ENCODE data around the gene HOXC6. TPM values are rescaled to one million over a fixed set of nuclear protein-coding genes. Genes with fewer than 3 reads are reported as not detected.

Gene HOXC6
- total and polyA plus RNA-seq, 9 of the 15 experiments (the other 6 are each of a cell fraction or from before 2014, with no cell fraction given): 0.06 to 4.0 (median 1.4) TPM

- Histone ChIP-seq H3K27me3 (ENCODE audit: control insufficient read depth in 2 of 2, insufficient read depth in 2 of 2, low read length in 2 of 2) (peaks cover 0 to 10% of the 10 kb centered on the region in 2 experiments; a peak in 2 of 5 replicates), H3K9ac (ENCODE audit: insufficient read depth in 1 of 2, low read depth in 2 of 2, low read length in 2 of 2) (peak overlapping the region in 1 of 2 experiments; percentile 64; a peak in 1 of 4 replicates), H2AFZ (ENCODE audit: low read depth, low read length) (peak overlapping the region; percentile 71), H3K4me3 (peak overlapping the region; percentile 1; the same call in 1 of the 2 replicates), H3K4me2 (ENCODE audit: insufficient read depth, low read length) (peak overlapping the region; percentile 59), H4K20me1 (replicated peaks; ENCODE audit: control insufficient read depth, insufficient read depth, low read length) (no peaks in the 10 kb centered on the region), H3K9me3 (replicated peaks; ENCODE audit: control insufficient read depth, insufficient read depth, low read depth, low read length) (no peaks in the 10 kb centered on the region), H3K79me2 (ENCODE audit: control insufficient read depth, insufficient read depth, low read length) (no peaks in the 10 kb centered on the region), H3K9me1 (ENCODE audit: control insufficient read depth, insufficient read depth, low read length) (no peaks in the 10 kb centered on the region), H3K36me3 (ENCODE audit: control insufficient read depth, insufficient read depth, low read length) (no peaks in the 10 kb centered on the region), H3K27ac (ENCODE audit: extremely low read depth, low read depth, low read length) (no peak overlapping the region), H3K4me1 (replicated peaks in 1 of 2; ENCODE audit: control insufficient read depth in 2 of 2, insufficient read depth in 2 of 2, low read length in 2 of 2) (peaks cover 43 to 51% of the 10 kb centered on the region in 2 experiments)
- ChIA-PET CTCF (ENCODE audit: low intra/inter-chr PET ratio) (interaction anchor here (0.5 to 1.3 kb wide), 5 partner anchors 16 to 246 kb away, joined by 3 to 4 read pairs (median 3); no protein-coding TSS in a partner anchor), POLR2A (interaction anchor here (0.7 to 3.2 kb wide), 5 partner anchors 10 to 218 kb away, joined by 3 to 43 read pairs (median 5); partner anchors contain the start of gene HOXC9)
- in situ Hi-C loops (cut with MboI): loop anchor here (5.0 to 10.0 kb wide), 2 partner anchors 213 to 375 kb away; partner anchors contain the start of gene GPR84
- FAIRE-seq: peak; percentile 98
- BruUV-seq (replicated peaks): no TSS peak
- DNase-seq (ENCODE audit: extremely low read depth in 1 of 4, low spot score in 3 of 4): peak in 2 of 4 experiments; percentile 50 to 78
- ATAC-seq: peak; percentile 59
- WGBS (ENCODE audit: insufficient coverage, low coverage, missing lambda C conversion rate): 6% methylated on average over 23 of the region's 28 CpGs
- intact Hi-C loops (cut with micrococcal nuclease): loop anchor here (10.0 kb wide), 1 partner anchor 375 kb away; the partner anchor contains the start of gene GPR84
- TF ChIP-seq CREB1 (IDR thresholded peaks at IDR 0.05) (no peak), CREB1 (CRISPR knock-in tag; IDR thresholded peaks at IDR 0.05) (no peak), SRF (CRISPR knock-in tag; IDR thresholded peaks at IDR 0.05) (0 out of 4 replicates have a peak, but pooled peaks of 1 of the 2 experiments have one; percentile 11), HLTF (IDR thresholded peaks at IDR 0.05) (no peak), ZC3H8 (IDR thresholded peaks at IDR 0.05) (no peak), NBN (IDR thresholded peaks at IDR 0.05; ENCODE audit: low read depth) (peak; percentile 6; the same call in 1 of the 2 replicates), GABPA (tag; conservative IDR thresholded peaks at IDR 0.05; ENCODE audit: low read depth) (no peak; the same call in none of the 2 replicates), RAD21 (CRISPR knock-in tag; conservative IDR thresholded peaks at IDR 0.05 in 1 of 2, IDR thresholded peaks at IDR 0.05 in 1 of 2) (peak; percentile 20 to 52; a peak in 3 of 4 replicates), SMARCA5 (IDR thresholded peaks at IDR 0.05) (peak; percentile 35; the same call in 1 of the 2 replicates), MEF2D (tag; conservative IDR thresholded peaks at IDR 0.05; ENCODE audit: low read depth) (no peak), ZNF263 (CRISPR knock-in tag; IDR thresholded peaks at IDR 0.05; ENCODE audit: borderline replicate concordance) (peak; percentile 76), DIDO1 (tag; IDR thresholded peaks at IDR 0.05; ENCODE audit: low read depth) (no peak), EGR1 (conservative IDR thresholded peaks at IDR 0.05) (peak; percentile 76)
- TF ChIP-seq, protein P1, sequence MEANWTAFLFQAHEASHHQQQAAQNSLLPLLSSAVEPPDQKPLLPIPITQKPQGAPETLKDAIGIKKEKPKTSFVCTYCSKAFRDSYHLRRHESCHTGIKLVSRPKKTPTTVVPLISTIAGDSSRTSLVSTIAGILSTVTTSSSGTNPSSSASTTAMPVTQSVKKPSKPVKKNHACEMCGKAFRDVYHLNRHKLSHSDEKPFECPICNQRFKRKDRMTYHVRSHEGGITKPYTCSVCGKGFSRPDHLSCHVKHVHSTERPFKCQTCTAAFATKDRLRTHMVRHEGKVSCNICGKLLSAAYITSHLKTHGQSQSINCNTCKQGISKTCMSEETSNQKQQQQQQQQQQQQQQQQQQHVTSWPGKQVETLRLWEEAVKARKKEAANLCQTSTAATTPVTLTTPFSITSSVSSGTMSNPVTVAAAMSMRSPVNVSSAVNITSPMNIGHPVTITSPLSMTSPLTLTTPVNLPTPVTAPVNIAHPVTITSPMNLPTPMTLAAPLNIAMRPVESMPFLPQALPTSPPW (CRISPR knock-in tag; IDR thresholded peaks at IDR 0.05): peak; percentile 39; the same call in 1 of the 2 replicates
- TF ChIP-seq, protein P2, sequence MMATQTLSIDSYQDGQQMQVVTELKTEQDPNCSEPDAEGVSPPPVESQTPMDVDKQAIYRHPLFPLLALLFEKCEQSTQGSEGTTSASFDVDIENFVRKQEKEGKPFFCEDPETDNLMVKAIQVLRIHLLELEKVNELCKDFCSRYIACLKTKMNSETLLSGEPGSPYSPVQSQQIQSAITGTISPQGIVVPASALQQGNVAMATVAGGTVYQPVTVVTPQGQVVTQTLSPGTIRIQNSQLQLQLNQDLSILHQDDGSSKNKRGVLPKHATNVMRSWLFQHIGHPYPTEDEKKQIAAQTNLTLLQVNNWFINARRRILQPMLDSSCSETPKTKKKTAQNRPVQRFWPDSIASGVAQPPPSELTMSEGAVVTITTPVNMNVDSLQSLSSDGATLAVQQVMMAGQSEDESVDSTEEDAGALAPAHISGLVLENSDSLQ (IDR thresholded peaks at IDR 0.05): peak; percentile 27; the same call in 1 of the 2 replicates
Observed at GRCh38 chr12:53989227-53990113, 38.8 kb upstream of the HOXC6 start.
